Right forelimb (tissue), 1 donor: ENCODE data around the gene PIAS1.
"Not testable (repeated sequence)": the region's sequence is repeated elsewhere in the genome, so short reads cannot be mapped to it uniquely, and the experiment has no call there.

ENCODE experiments used
- DNase-seq: peaks from one replicate; pipeline ENCODE4 v3.0.0-alpha.2; 2018

PIAS1 gene

DNA sequence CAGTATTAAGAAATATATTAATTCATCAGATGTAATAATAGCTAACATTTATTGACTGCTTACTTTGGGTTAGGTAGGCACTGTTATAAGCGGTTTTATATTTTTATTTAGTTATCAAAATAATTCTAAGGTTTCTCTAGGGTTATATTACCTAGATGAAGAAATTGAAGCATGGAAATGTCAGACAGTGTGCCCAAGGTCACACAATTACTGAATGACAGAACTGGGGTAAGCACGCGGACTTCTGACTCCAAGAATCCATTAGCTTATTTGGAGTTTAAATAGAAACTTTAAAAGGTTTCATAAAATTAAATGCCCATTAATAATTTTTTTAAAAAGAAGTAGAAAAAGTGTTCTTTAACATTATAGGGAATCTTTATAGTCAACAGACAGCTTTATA is 76.7 kb downstream of the PIAS1 start:
- no peak for DNase-seq

DNA sequence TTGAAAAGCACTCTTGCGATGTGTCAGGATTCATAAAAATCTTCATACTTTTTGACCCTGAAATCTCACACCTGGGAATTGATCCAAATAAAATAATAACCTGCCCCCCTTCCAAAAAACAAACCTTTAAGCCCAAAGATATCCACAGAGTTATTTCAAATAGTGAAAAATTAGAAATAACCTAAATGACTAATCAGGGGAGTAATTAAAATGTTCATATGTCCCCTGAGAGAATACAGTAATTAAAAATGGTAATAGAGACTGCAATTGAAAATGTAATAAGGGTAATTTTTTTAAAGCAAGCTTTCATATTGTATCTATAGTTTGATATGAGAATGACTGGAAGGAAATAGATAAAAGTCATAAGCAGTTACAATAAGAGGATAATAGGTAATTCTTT is 83.0 kb downstream of the PIAS1 start:
- DNase-seq: no peak

DNA sequence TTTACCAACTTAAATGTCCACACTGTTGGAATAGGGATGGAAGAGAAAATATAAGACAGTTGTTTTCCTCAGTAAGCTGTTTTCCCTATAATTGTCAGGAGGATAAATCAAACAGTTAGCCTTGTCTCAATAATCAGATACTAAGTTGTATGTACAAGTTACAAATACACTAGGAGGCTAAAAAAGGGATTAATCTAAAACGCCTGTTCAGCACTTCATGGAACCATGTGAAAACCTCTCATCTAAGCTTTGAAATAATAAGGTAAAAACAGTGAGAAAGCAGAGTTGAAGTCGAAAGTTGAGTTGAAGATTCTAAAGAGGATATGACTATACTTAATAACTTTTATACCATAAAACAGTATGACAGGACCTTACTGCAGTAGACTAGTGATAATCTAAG is 89.0 kb downstream of the PIAS1 start:
- DNase-seq: no peak

DNA sequence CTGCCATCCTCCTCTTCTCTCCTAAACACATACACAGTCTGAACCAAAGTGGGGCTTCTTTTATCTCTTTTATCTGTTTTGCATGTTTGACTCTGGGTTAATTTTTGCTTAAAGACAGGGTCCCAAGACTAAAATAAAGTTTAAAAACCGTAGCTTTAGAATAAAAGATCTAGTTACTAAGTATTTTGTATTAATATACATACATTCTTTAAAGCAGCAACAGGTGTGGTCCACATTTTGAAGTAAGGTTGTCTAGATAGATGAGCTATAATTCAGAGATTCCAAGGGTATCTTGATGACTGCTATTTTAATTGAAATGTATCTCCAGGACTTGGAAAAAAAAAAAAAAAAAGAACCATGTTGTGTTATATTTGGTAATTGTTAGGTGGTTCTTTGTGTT is 89.7 kb downstream of the PIAS1 start:
- DNase-seq: no peak

DNA sequence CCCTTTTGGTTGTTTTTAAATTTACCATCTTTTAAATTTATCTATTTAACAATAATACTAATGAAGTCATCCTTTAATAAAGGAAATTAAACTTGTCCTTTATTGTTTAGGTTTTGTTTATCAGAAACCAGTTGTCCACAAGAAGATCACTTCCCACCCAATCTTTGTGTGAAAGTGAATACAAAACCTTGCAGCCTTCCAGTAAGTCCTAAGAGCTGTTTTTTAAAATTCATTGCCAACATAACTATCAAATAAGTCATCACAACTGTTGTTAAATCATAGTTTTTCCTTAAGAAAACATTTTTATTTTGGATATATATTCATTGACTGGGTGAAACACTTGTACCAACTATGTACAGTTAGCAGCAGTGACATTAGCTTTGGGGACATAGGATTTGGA is 91.6 kb downstream of the PIAS1 start:
- no peak for DNase-seq

DNA sequence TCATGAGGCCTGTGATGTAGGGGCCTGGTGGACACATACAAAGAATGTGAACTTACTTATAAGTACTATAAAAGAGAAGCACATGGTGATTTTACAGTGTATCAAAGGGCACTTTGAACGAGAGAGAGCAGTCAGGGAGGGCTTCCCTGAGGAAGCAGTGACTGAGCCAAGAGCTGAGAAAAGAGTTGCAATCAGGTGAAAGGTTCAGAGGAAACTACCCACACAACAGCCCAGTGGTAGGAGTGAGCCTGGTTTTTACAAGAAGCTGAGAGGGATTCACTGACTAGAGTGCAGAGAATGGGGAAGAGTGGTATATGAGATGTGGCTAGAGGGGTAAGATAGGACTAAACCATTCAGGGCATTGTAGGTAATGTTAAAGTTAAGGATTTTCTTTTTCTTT is 93.9 kb downstream of the PIAS1 start:
- no peak for DNase-seq

DNA sequence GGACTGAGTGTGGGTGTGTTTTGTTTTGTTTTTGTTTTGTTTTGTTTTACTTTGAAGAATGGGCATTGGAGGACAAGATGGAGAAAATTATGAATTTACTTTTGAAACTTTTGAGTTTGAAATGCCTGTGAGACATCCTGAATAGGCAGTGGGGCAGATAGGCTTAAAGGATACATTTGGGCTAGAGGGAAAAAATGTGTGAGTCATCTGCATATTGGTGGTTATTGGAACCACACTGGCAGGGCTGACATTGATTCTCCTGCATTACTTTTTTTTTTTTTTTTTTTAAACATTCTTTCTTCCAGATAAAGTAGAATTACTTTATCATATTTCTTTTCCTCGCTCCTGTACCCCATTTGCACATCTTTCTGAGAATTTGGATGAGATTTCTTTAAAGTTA is 94.9 kb downstream of the PIAS1 start:
- no peak for DNase-seq

DNA sequence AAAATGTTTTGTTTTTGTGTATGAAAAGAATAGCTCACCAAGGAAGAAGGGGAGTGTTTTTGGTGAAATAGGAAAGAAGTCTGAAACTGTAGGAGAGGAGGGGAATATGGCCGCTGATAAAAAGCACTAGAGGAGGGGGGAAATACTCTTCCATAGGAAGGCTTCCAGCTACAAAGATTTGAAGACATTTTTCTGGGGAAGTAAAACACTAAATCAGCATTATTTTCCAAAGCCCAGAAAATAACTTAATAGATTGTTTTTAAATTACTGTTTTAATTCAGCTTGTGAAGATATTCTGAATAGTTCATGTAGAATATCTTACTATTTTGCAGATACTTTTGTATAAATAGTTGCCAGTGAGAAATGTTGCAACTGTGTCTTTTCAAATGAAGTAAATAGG is 96.1 kb downstream of the PIAS1 start:
- no peak for DNase-seq

DNA sequence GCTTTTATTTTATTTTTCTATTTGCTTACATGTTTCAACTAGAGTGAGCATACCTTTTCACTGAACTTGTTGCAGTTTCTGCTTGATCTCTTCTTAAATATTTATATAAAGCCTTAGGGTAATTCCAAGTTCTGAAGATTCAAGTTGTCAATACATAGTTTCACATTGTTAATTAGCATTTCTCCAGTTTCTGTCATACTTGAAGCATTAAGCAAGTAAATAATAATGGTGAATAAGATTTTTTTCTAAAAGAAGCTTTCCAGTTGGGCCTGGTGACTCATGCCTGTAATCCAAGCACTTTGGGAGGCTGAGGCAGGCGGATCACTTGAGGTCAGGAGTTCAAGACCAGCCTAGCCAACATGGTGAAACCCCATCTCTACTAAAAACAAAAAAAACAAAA is 97.2 kb downstream of the PIAS1 start:
- DNase-seq: no peak

DNA sequence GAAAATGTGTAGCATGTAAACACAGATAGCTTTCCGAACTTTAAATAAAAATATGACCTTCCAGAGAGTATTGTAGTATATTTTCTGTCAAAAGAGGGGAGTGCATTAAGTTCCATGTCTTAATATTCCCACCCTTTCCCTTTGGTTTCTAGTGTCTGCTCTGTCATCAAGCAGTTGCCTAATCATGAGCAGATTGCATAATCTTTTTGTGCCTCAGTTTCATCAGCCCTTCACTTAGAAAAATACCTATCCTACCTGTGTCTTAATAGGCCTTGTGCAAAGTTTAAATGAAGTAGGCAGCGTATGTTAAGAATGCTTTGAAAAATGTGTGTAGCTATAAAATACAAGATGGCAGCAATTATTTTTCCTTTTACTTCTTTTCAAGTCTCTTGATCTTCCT is 98.2 kb downstream of the PIAS1 start:
- no peak for DNase-seq

DNA sequence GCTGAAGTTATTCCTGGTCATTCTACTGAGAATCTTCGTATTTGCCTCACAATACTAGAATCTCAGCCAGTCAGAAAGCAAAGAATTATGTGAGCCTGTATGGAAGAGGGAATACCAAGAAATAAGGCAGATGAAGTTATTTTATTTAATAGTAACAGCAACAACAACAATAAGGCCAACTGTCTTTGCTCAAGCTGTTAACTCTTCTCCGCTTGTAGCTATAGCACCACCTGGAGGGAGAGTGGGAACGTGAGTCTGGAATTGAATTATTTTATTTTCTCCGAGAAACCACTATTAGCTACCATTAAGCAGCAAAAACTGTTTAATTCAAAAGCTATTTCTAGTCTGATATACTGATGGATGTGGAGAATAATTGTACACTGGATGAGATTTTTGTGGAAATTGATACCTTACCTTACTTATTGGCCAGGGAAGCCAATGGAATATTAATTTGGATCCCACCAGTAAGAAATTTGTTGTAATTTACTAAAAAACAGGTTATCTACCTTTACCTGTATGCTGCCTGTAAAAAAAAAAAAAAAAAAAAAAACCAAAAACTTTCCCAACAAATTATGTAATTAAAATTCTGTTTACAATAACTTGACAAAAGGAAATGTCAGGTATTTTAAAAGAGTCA is 100.9 kb downstream of the PIAS1 start:
- peak; percentile 64 for DNase-seq

DNA sequence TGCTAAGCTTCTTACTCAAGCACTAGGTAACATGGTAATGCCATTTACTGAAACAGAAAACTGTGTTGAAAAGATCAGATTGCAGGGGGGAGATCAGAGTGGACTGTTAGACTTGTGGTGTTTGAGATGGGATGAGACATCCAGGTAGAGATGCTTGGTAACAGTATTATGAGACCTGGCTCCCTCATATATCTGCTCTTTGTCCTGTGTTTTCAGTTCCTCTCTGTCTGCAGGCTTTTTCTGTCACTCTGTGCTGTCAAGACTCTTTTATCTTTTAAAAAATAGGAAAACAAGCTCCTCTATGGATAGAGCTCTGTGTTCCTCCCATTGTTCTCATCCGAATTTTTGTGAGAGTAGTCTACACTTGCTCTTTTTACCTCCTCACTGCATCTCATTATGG is 103.0 kb downstream of the PIAS1 start:
- no peak for DNase-seq

DNA sequence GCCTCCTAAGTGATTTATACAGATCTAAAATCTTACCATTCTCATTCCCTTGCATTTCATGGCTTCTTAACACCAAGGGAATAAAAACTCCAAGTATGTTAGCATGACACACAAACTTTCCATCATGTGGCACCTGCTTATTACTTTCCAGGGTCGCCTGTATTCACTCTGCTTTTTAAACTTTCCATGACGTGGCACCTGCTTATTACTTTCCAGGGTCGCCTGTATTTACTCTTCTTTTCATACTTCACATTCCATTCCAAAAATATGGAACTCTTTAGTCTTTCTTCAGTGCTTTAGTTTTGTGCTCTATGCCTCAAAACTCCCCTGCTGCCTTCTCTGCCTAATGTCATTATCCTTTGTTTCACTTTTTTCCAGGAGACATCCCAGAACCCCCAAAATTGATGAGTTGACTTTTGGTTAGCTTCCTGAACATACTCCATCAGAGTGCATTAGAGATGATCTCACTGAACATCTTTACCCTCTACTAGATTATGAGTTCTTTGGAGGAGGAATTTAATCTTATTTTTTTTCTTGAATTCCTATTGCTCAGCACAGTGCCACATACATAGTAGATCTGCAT is 104.0 kb downstream of the PIAS1 start:
- no peak for DNase-seq

DNA sequence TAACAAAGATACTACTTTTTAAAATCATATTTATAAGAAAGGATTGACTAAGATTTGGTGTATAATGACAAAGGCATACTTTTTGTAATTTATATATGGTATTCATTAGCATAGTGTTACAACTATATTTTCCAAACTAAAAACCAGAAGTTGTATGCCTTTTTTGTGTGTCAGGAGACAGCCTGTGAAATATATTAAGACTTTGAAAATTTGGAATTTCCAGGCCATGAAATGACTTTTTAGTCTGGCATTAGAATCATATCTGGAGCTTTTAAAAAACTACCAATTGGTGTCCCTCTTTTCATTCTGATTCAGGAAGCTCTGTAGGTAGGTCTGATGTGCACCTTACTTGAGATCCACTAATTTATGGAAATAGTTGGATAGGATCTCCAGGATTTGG is 109.1 kb downstream of the PIAS1 start:
- DNase-seq: no peak

DNA sequence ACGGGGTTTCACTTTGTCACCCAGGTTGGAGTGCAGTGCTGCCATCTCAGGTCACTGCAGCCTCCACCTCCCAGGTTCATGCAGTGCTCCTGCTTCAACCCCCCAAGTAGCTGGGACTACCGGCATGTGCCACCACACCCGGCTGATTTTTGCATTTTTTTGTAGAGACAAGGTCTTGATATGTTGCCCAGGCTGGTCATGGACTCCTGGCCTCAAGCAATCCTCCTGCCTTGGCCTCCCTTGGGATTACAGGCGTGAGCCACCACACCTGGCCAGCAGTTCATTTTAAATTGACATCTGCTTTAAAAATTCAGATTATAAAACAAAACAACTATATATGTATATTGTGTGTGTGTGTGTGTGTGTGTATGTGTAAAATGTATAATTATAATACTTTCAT is 112.7 kb downstream of the PIAS1 start:
- DNase-seq: no peak

DNA sequence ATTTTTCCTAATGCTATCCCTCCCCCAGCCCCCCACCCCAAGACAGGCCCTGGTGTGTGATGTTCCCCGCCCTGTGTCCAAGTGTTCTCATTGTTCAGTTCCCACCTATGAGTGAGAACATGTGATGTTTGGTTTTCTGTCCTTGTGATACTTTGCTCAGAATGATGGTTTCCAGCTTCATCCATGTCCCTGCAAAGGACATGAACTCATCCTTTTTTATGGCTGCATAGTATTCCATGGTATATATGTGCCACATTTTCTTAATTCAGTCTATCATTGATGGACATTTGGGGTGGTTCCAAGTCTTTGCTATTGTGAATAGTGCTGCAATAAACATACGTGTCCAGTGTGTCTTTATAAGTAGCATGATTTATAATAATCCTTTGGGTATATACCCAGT is 117.9 kb downstream of the PIAS1 start:
- not testable (repeated sequence) for DNase-seq

DNA sequence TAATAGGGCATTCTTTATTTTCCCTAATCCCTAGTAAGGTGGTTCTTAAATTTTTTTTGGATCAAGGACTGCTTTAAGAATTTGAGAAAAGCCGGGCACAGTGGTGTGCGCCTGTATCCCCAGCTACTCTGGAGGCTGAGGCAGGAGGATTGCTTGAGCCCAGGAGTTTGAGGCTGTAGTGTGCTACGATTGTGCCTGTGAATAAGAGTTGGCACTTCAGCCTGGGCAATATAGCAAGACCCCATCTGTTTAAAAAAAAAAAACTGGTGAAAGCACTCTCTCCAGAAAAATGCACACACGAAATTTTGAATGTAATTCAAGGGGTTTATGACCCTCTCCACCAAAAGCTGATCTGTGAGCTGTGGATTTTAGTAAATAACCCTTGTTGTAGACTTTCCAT is 119.0 kb downstream of the PIAS1 start:
- no peak for DNase-seq

DNA sequence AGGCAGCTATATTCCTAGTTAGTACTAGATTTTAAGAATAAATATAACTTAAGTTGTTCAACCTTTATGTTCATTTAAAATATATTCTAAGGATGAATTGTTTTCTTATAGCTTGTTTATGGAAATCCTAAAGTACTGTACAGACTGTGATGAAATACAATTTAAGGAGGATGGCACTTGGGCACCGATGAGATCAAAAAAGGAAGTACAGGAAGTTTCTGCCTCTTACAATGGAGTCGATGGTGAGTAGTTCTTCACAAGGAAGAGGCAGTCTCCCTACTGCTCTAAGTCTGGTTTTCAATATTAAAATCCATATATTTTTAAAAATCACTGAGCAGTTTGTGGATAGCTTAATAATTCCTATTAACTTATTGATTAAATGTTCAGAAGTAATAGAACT is 121.4 kb downstream of the PIAS1 start:
- no peak for DNase-seq

DNA sequence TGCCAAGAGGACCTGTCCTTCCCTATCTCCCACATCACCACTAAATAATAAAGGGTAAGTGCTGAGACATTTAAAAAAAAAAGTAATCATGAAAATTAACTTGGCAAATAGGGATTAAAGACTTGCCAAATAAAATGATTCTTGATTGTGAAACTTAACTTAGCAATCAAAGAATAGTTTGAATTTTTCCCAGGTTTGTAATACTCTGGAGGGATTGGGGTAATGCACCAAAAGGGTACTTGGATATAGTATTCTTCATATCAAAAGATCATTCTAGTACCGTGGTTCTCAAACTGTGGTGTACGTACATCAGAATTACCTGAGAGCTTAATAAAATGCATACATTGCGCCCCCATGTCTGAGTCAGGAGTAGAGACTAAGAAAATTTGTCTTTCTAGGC is 122.5 kb downstream of the PIAS1 start:
- no peak for DNase-seq

DNA sequence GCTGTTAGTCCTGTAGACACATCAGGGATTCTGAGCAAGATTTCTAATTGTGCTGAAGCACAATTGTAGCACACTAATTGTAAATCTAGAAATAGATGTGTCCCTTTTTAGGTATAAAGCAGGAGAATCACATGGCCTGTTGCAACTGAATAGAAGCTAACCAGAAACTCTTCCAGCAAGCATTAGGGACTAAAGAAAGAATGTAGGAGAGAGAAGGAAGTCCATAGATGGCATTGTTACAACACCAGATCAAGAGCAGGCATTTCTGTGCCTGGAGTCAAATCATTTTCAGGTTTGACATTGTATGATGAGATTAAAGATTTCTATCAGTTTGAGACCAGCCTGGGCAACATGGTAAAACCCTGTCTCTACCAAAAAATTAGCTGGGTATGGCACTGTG is 123.6 kb downstream of the PIAS1 start:
- no peak for DNase-seq

DNA sequence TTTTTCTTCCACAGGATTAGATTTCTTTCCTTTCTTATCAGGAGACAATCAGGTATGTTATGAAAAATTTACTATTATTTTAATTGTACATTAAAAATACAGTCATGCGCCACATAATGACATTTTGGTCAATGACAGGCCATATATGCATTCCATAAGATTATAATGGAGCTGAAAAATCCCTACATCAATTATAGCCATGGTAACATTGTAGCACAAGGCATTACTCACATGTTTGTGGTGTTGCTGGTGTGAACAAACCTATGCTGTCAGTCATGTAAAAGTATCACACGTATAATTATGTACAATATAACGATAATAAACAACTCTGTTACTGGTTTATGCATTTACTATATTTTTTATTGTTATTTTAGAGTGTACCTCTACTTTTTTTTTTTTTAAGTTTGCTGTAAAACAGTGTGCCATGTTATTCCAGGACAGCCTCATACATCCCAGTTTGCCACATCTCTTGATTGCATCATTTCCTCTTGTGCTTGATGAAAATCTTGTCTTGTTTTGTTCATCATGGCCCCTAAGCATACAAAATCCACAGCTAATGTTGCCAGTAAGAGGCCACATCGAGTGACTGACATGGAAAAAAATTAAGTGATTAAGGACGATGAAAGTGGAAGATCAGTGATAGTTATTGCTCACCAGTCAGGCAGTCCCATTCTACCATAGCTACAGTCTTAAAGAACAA is 129.7 kb downstream of the PIAS1 start:
- DNase-seq: no peak

DNA sequence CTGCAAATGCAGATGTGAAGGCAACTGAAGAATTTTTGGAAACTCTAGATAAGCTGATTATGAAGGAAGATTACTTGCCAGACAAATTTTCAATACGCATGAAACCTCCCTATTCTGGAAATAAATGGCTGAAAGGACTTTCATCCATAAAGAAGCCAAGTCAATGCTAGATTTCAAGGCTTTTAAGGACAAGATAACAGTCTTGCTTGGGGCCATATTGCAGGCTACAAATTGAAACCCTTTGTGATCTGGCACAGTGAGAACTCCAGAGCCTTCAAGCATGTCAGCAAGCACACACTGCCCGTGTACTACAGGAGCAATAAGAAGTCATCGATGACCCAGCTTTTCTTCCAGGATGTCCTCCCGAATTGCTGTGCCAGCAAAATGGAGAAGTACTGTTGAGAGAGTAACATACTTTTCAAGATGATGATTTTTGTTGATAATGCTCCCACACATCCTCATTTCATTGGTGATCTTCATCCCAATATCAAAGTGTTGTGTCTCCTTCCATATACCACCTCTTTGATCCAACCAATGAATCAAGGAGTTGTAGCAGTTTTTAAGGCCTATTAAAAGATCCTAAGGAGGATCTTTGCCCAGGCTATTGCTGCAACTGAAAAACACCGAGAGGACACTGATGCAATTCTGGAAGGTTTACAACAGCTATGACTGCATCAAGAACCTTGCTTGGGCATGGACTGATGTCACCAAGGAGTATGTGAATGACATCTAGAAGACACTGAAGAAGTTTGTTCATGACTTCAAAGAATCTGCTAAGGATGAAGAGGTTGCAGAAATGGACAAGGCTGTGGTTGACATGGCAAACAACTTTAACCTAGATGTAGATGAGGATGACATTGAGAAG is 130.7 kb downstream of the PIAS1 start:
- DNase-seq: no peak

DNA sequence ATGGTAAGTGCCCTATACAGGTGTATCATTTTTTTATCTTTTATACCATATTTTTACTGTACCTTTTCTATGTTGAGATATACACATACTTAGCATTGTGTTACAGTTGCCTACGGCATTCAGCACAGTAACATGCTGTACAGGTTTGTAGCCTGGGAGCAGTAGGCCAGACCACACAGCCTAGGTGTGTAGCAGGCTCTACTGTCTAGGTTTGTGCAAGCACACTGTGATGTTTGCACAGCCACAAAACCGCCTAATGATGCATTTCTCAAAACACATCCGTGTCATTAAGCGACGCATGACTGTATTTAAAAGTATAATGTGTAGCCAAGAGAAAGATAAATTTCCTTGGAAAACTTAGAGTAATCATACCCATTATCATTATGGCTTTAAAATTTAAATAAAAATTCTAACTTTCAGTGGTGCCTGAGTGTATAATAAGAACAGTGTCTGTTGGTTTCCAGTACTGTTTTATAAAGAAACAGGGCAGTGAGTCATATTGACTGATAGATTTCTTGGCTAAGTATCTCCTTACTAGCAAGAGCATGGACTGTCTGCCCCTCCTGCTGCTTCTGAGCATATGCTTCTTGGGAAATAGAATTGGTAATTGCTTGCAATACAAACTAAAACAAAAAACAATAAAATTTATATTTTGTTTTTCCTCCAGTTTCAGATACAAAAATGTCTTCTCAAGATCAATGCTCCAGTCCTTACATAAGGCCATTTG is 132.7 kb downstream of the PIAS1 start:
- DNase-seq: no peak
